WTC11 (cell line): ENCODE measurements around the gene PKIB. TPM values are rescaled to one million over a fixed set of nuclear protein-coding genes. Genes with fewer than 3 reads are reported as not detected.

Experiments used
- ATAC-seq: fragments of 200-7000 bp; cut with Tn5 transposase; 2 replicates; pipeline ENCODE4 v1.10.0; 2021; ENCODE audit warnings: mild to moderate bottlenecking, moderate library complexity
- CTCF ChIA-PET: fragments of 300-600 bp; sonication (Branson Sonifier 250); formaldehyde crosslinking; loops from one replicate; lab custom pipeline; 2021; ENCODE audit warnings: antibody characterized with exemption; lab: Charles Lee
- POLR2A ChIA-PET: fragments of 350-600 bp; sonication (Branson Sonifier 250); formaldehyde crosslinking; loops from one replicate; lab custom pipeline; 2021; ENCODE audit warnings: antibody characterized with exemption; lab: Charles Lee
- DNase-seq: peaks from one replicate; pipeline ENCODE4 v3.0.0; 2021; ENCODE audit warnings: low spot score
- H3K27ac Mint-ChIP-seq: 2 replicates; pipeline ENCODE4 v1.8.0; 2021; ENCODE audit warnings: mixed read lengths
- H3K27me3 Mint-ChIP-seq: 2 replicates; pipeline ENCODE4 v1.8.0; 2021; ENCODE audit warnings: low read depth, mild to moderate bottlenecking, moderate library complexity, mixed read lengths
- H3K36me3 Mint-ChIP-seq: 2 replicates; pipeline ENCODE4 v1.8.0; 2021; ENCODE audit warnings: mixed read lengths
- H3K4me1 Mint-ChIP-seq: 2 replicates; pipeline ENCODE4 v1.8.0; 2022; ENCODE audit warnings: mixed read lengths
- H3K4me3 Mint-ChIP-seq: 2 replicates; pipeline ENCODE4 v1.8.0; 2021; ENCODE audit warnings: mild to moderate bottlenecking, moderate library complexity, mixed read lengths
- H3K9me3 Mint-ChIP-seq: 2 replicates; pipeline ENCODE4 v1.8.0; 2021; ENCODE audit warnings: mixed read lengths
- ATF1 ChIP-seq: sonication (generic); formaldehyde crosslinking; IDR thresholded peaks from 2 replicates; pipeline ENCODE4 v1.8.1; 2023; ENCODE audit warnings: mild to moderate bottlenecking, moderate library complexity, missing genetic modification reagents
- ATF6 ChIP-seq: sonication (generic); formaldehyde crosslinking; IDR thresholded peaks from 2 replicates; pipeline ENCODE4 v1.8.1; 2023; ENCODE audit warnings: mild to moderate bottlenecking, missing genetic modification reagents
- CBFB ChIP-seq: sonication (generic); formaldehyde crosslinking; IDR thresholded peaks from 2 replicates; pipeline ENCODE4 v1.8.1; 2022; ENCODE audit warnings: mild to moderate bottlenecking, low read depth, missing genetic modification reagents
- CDX4 ChIP-seq: fragments of 250-450 bp; sonication (Bioruptor Pico); IDR thresholded peaks from 2 replicates; pipeline ENCODE4 v1.9.0; 2021; ENCODE audit warnings: moderate library complexity, mild to moderate bottlenecking, inconsistent platforms, borderline replicate concordance
- CREM ChIP-seq: sonication (generic); formaldehyde crosslinking; IDR thresholded peaks from 2 replicates; pipeline ENCODE4 v1.8.1; 2022; ENCODE audit warnings: mild to moderate bottlenecking, missing genetic modification reagents, moderate library complexity
- EMX1 ChIP-seq: fragments of 250-450 bp; sonication (Bioruptor Pico); IDR thresholded peaks from 2 replicates; pipeline ENCODE4 v1.8.0; 2021; ENCODE audit warnings: mild to moderate bottlenecking
- FOXJ3 ChIP-seq: sonication (generic); formaldehyde crosslinking; IDR thresholded peaks from 2 replicates; pipeline ENCODE4 v1.9.0; 2021; ENCODE audit warnings: missing genetic modification reagents, mild to moderate bottlenecking, borderline replicate concordance
- FOXK1 ChIP-seq: sonication (generic); formaldehyde crosslinking; IDR thresholded peaks from 2 replicates; pipeline ENCODE4 v1.8.0; 2022; ENCODE audit warnings: mild to moderate bottlenecking, moderate library complexity, missing genetic modification reagents
- FOXP4 ChIP-seq: sonication (generic); formaldehyde crosslinking; IDR thresholded peaks from 2 replicates; pipeline ENCODE4 v1.8.0; 2022; ENCODE audit warnings: mild to moderate bottlenecking, missing genetic modification reagents
- GTF2I ChIP-seq: fragments of 250-450 bp; sonication (Bioruptor Pico); conservative IDR thresholded peaks from 2 replicates; pipeline ENCODE4 v1.4.0; 2021; ENCODE audit warnings: mild to moderate bottlenecking
- IRF1 ChIP-seq: sonication (generic); formaldehyde crosslinking; IDR thresholded peaks from 2 replicates; pipeline ENCODE4 v1.8.0; 2023; ENCODE audit warnings: missing genetic modification reagents
- MAX ChIP-seq: sonication (generic); formaldehyde crosslinking; IDR thresholded peaks from 2 replicates; pipeline ENCODE4 v1.8.0; 2022; ENCODE audit warnings: mild to moderate bottlenecking, missing genetic modification reagents
- NFATC4 ChIP-seq: fragments of 250-450 bp; sonication (Bioruptor Pico); IDR thresholded peaks from 2 replicates; pipeline ENCODE4 v1.9.0; 2021; ENCODE audit warnings: mild to moderate bottlenecking
- PREB ChIP-seq: sonication (generic); formaldehyde crosslinking; IDR thresholded peaks from 2 replicates; pipeline ENCODE4 v1.8.1; 2022; ENCODE audit warnings: mild to moderate bottlenecking, missing genetic modification reagents, moderate library complexity, borderline replicate concordance
- RELA ChIP-seq: sonication (generic); formaldehyde crosslinking; IDR thresholded peaks from 2 replicates; pipeline ENCODE4 v1.8.1; 2022; ENCODE audit warnings: missing genetic modification reagents, mild to moderate bottlenecking, borderline replicate concordance
- SOX15 ChIP-seq: fragments of 250-450 bp; sonication (Bioruptor Pico); IDR thresholded peaks from 2 replicates; pipeline ENCODE4 v1.9.0; 2021; ENCODE audit warnings: mild to moderate bottlenecking
- SP1 ChIP-seq: sonication (generic); formaldehyde crosslinking; conservative IDR thresholded peaks from 2 replicates; pipeline ENCODE4 v1.8.1; 2022; ENCODE audit warnings: missing genetic modification reagents
- TEAD4 ChIP-seq: sonication (generic); formaldehyde crosslinking; IDR thresholded peaks from 2 replicates; pipeline ENCODE4 v1.8.0; 2022; ENCODE audit warnings: mild to moderate bottlenecking, missing genetic modification reagents
- TP53 ChIP-seq: sonication (generic); formaldehyde crosslinking; IDR thresholded peaks from 2 replicates; pipeline ENCODE4 v1.8.1; 2023; ENCODE audit warnings: mild to moderate bottlenecking, missing genetic modification reagents
- USF1 ChIP-seq: sonication (generic); formaldehyde crosslinking; IDR thresholded peaks from 2 replicates; pipeline ENCODE4 v1.8.0; 2022; ENCODE audit warnings: mild to moderate bottlenecking, missing genetic modification reagents
- ZNF121 ChIP-seq: sonication (generic); formaldehyde crosslinking; IDR thresholded peaks from 2 replicates; pipeline ENCODE4 v1.8.0; 2023; ENCODE audit warnings: missing genetic modification reagents
- ZNF219 ChIP-seq: sonication (generic); formaldehyde crosslinking; IDR thresholded peaks from 2 replicates; pipeline ENCODE4 v1.8.0; 2023; ENCODE audit warnings: missing genetic modification reagents, mild to moderate bottlenecking, borderline replicate concordance
- ZNF232 ChIP-seq: sonication (generic); formaldehyde crosslinking; IDR thresholded peaks from 2 replicates; pipeline ENCODE4 v1.8.0; 2022; ENCODE audit warnings: mild to moderate bottlenecking, missing genetic modification reagents
- ZNF317 ChIP-seq: sonication (generic); formaldehyde crosslinking; IDR thresholded peaks from 2 replicates; pipeline ENCODE4 v1.8.1; 2023; ENCODE audit warnings: low read depth, mild to moderate bottlenecking, moderate library complexity, missing genetic modification reagents, borderline replicate concordance
- ZNF396 ChIP-seq: fragments of 250-450 bp; sonication (Bioruptor Pico); IDR thresholded peaks from 2 replicates; pipeline ENCODE4 v1.8.0; 2021; ENCODE audit warnings: mild to moderate bottlenecking, moderate library complexity, borderline replicate concordance
- ZNF416 ChIP-seq: fragments of 250-450 bp; sonication (Bioruptor Pico); IDR thresholded peaks from 2 replicates; pipeline ENCODE4 v1.9.0; 2021; ENCODE audit warnings: mild to moderate bottlenecking, inconsistent platforms
- ZSCAN18 ChIP-seq: fragments of 250-450 bp; sonication (Bioruptor Pico); IDR thresholded peaks from 2 replicates; pipeline ENCODE4 v2.1.2; 2022; ENCODE audit warnings: mild to moderate bottlenecking, moderate library complexity
- total RNA-seq: library from RNA; stranded (reverse); gene quantifications from 3 replicates; pipeline ENCODE4 v1.2.3, GENCODE V29; 2021

The PKIB gene
- total RNA-seq, 1 experiment from 2014 or later: 26.4 TPM

- no peak for TF ChIP-seq FOXK1 (CRISPR knock-in tag)
- TF ChIP-seq FOXJ3: no peak
- no peak for TF ChIP-seq ATF6 (CRISPR knock-in tag)
- TF ChIP-seq CBFB (CRISPR knock-in tag): no peak
- no peak for TF ChIP-seq USF1 (CRISPR knock-in tag)
Measured at GRCh38 chr6:122702841-122703240, 92.6 kb downstream of the PKIB start (continued).

- ATAC-seq (no peak), DNase-seq (no peak)
- Mint-ChIP-seq H3K9me3 (no peaks in the 10 kb centered on the region), H3K4me1 (peaks cover 4% of the 10 kb centered on the region; the same call in 1 of the 2 replicates), H3K27ac (no peak overlapping the region), H3K27me3 (no peaks in the 10 kb centered on the region), H3K36me3 (no peaks in the 10 kb centered on the region), H3K4me3 (no peak overlapping the region)
- ChIA-PET POLR2A (no interaction called here), CTCF (no interaction called here)
- TF ChIP-seq CREM (no peak), CDX4 (no peak), TEAD4 (CRISPR knock-in tag) (no peak), ATF1 (CRISPR knock-in tag) (no peak), CBFB (CRISPR knock-in tag) (no peak), SOX15 (CRISPR knock-in tag) (no peak), NFATC4 (no peak), IRF1 (CRISPR knock-in tag) (no peak), ZNF219 (CRISPR knock-in tag) (no peak)
Measured at GRCh38 chr6:122704066-122704465, 93.9 kb downstream of the PKIB start.

GRCh38 chr6:122709922-122710512 lies 99.8 kb downstream of the PKIB start:
- Mint-ChIP-seq H3K4me1 (peaks cover 4% of the 10 kb centered on the region; the same call in 1 of the 2 replicates), H3K27ac (no peak overlapping the region), H3K4me3 (no peak overlapping the region), H3K27me3 (no peaks in the 10 kb centered on the region), H3K9me3 (no peaks in the 10 kb centered on the region), H3K36me3 (no peaks in the 10 kb centered on the region)
- ChIA-PET CTCF (no interaction called here), POLR2A (no interaction called here)
- ATAC-seq (no peak), DNase-seq (no peak)
- TF ChIP-seq ZNF219 (CRISPR knock-in tag) (no peak), ZSCAN18 (CRISPR knock-in tag) (no peak), TP53 (no peak), FOXK1 (CRISPR knock-in tag) (no peak), ZNF232 (CRISPR knock-in tag) (no peak), SOX15 (CRISPR knock-in tag) (no peak), ZNF396 (CRISPR knock-in tag) (no peak), ZNF317 (CRISPR knock-in tag) (no peak), ZNF416 (CRISPR knock-in tag) (no peak), EMX1 (CRISPR knock-in tag) (no peak), RELA (CRISPR knock-in tag) (no peak), PREB (CRISPR knock-in tag) (no peak), ZNF121 (CRISPR knock-in tag) (no peak), FOXP4 (no peak), SP1 (CRISPR knock-in tag) (no peak), GTF2I (CRISPR knock-in tag) (no peak), MAX (CRISPR knock-in tag) (no peak)
